Prostate gland (tissue), 2 donors: ENCODE data around the gene NDUFB5. TPM values are rescaled to one million over a fixed set of nuclear protein-coding genes. Genes with fewer than 3 reads are reported as not detected.

Experiments
- DNase-seq: peaks from one replicate; pipeline ENCODE4 v3.0.0-alpha.2; 2019; ENCODE audit warnings: low spot score
- H3K27ac ChIP-seq, 2 donors: fragments of 200-600 bp; sonication (generic); 2 replicates each; pipeline ENCODE4 v1.5.1; 2017 to 2019
- H3K27me3 ChIP-seq: fragments of 200-600 bp; sonication (generic); replicated peaks from 2 replicates; pipeline ENCODE4 v1.5.1; 2019; ENCODE audit not compliant: insufficient read depth
- H3K36me3 ChIP-seq, 2 donors: fragments of 200-600 bp; sonication (generic); 1 replicate in 1 of 2; 2 replicates in 1 of 2; pipeline versions ENCODE4 v1.5.1 to v1.8.1; 2017 to 2019
- H3K4me1 ChIP-seq: fragments of 200-600 bp; sonication (generic); replicated peaks from 2 replicates; pipeline ENCODE4 v1.5.1; 2019
- H3K4me3 ChIP-seq, 2 donors: fragments of 200-600 bp; sonication (generic); 2 replicates each; pipeline ENCODE4 v1.5.1; 2017 to 2019
- H3K9me3 ChIP-seq: fragments of 200-600 bp; sonication (generic); 2 replicates; pipeline ENCODE4 v1.5.1; 2017
- POLR2A ChIP-seq: fragments of 450-650 bp; IDR thresholded peaks from one replicate; pipeline ENCODE4 v1.6.1; 2016; ENCODE audit warnings: antibody characterized with exemption, mild to moderate bottlenecking
- POLR2AphosphoS5 ChIP-seq: sonication (generic); formaldehyde crosslinking; IDR thresholded peaks from one replicate; pipeline ENCODE4 v1.6.1; 2017; ENCODE audit warnings: antibody characterized with exemption
- WGBS: methylation state at CpG from one replicate; pipeline ENCODE4 v1.1.5; 2018; 5-methylcytosine and 5-hydroxymethylcytosine counted together
- intact Hi-C: fragments of 100-400 bp; cut with DNase I; formaldehyde crosslinking; loops from one replicate; pipeline ENCODE4 v1.14.2; 2022
- small RNA-seq, 2 donors: library from RNA; depleted of rRNA; stranded (forward); fragments of <200 nt; gene quantifications; one replicate each; pipeline ENCODE3, GENCODE V24; 2016
- total RNA-seq, 2 donors: library from RNA; depleted of rRNA; stranded (reverse); fragments of >200 nt; gene quantifications; one replicate each; pipeline ENCODE4 v1.1.0, GENCODE V29; 2016
- TF ChIP-seq, protein P1 (sequence below), 4 experiments: fragments of 200-600 bp in 2 of 4; fragments of 450-650 bp in 2 of 4; sonication (generic) in 2 of 4; IDR thresholded peaks; 1 replicate in 3 of 4; 2 replicates in 1 of 4; pipeline ENCODE4 v1.5.1; 2016 to 2019; ENCODE audit warnings: antibody characterized with exemption in 4 of 4, mild to moderate bottlenecking in 2 of 4, moderate library complexity in 2 of 4

NDUFB5 gene
- total RNA-seq, 2 donors from 2014 or later, result 75.9 to 122 TPM

DNA sequence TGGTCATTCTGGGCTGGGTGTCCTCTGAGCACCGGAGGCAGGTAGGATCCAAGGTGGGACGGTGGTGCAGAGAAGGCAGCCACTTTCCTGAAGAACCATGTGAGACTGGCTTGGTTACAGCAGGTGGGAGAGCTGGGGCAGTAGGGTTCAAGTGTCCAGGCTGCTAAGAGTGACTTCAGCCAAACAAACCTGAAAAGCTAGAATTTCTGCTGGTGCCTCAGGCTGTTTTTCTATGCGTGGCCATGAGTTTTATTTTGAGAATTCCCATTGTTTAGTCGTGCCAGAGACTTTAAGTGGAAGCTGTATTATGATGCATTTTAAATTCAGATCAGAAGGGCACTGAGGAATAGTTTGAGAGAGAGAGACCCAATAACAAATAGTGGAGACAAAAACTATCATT lies 68.3 kb downstream of the NDUFB5 start:
- DNase-seq, result no peak
- Histone ChIP-seq H3K36me3 (no peaks in the 10 kb centered on the region), H3K27ac (no peak overlapping the region), H3K4me3 (no peak overlapping the region), H3K9me3 (no peaks in the 10 kb centered on the region), H3K27me3 (no peaks in the 10 kb centered on the region), H3K4me1 (no peaks in the 10 kb centered on the region)
- intact Hi-C loops, result no loop called here
- TF ChIP-seq, protein P1, sequence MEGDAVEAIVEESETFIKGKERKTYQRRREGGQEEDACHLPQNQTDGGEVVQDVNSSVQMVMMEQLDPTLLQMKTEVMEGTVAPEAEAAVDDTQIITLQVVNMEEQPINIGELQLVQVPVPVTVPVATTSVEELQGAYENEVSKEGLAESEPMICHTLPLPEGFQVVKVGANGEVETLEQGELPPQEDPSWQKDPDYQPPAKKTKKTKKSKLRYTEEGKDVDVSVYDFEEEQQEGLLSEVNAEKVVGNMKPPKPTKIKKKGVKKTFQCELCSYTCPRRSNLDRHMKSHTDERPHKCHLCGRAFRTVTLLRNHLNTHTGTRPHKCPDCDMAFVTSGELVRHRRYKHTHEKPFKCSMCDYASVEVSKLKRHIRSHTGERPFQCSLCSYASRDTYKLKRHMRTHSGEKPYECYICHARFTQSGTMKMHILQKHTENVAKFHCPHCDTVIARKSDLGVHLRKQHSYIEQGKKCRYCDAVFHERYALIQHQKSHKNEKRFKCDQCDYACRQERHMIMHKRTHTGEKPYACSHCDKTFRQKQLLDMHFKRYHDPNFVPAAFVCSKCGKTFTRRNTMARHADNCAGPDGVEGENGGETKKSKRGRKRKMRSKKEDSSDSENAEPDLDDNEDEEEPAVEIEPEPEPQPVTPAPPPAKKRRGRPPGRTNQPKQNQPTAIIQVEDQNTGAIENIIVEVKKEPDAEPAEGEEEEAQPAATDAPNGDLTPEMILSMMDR (IDR thresholded peaks at IDR 0.05), result no peak
- TF ChIP-seq POLR2AphosphoS5, result no peak
- no peak for TF ChIP-seq POLR2A
- WGBS, result 58% methylated on average over 4 of the region's 4 CpGs

DNA sequence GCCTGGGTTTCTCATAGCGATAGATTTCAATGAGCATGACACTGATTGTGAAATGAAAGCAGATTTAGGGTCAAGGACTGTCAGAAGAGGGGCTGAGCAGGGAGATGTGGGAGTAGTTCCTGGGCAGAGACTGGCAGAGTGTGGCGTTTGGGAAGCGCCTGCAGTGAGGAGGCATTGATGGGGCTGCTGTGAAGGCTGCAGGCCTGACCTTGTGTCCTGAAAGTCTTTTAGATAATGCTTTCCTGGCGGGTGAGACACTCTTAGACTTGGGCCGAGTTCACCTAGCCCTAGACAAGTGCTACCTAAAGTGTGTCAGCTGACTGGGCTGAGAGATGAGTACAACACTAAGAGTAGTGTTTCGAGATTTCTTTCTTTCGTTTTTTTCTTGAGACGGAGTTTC lies 68.9 kb downstream of the NDUFB5 start:
- H3K27ac ChIP-seq, result no peak overlapping the region
- H3K4me1 ChIP-seq, result no peaks in the 10 kb centered on the region
- TF ChIP-seq, protein P1 (IDR thresholded peaks at IDR 0.05), result no peak
- TF ChIP-seq POLR2AphosphoS5 (no peak), POLR2A (no peak)
- intact Hi-C loops, result no loop called here
- H3K36me3 ChIP-seq, result no peaks in the 10 kb centered on the region
- DNase-seq, result no peak
- 94% methylated on average over 8 of the region's 8 CpGs for WGBS
- H3K27me3 ChIP-seq, result no peaks in the 10 kb centered on the region
- no peak overlapping the region for H3K4me3 ChIP-seq
- H3K9me3 ChIP-seq, result no peaks in the 10 kb centered on the region

DNA sequence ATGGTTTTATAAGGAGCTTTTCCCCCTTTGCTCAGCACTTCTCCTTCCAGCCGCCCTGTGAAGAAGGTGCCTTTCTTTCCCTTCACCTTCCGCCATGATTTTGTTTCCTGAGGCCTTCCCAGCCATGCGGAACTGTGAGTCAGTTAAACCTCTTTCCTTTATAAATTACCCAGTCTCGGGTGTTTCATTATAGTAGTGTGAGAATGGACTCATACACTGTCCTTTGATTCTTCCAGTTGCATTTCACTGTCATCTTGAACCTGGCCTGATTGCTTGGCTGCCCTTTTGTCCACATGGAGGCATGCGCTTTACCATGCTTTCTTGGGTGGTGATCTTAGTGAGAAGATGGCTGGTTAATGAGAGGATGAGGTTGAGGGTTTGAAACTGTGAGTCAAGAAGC lies 71.5 kb downstream of the NDUFB5 start:
- H3K4me3 ChIP-seq, result no peak overlapping the region
- H3K9me3 ChIP-seq, result no peaks in the 10 kb centered on the region
- TF ChIP-seq POLR2A (no peak), POLR2AphosphoS5 (no peak)
- TF ChIP-seq, protein P1 (IDR thresholded peaks at IDR 0.05), result no peak
- no peaks in the 10 kb centered on the region for H3K36me3 ChIP-seq
- no peaks in the 10 kb centered on the region for H3K27me3 ChIP-seq
- DNase-seq, result no peak
- H3K27ac ChIP-seq, result no peak overlapping the region
- 92% methylated on average over 5 of the region's 5 CpGs for WGBS
- intact Hi-C loops, result no loop called here
- no peaks in the 10 kb centered on the region for H3K4me1 ChIP-seq

Small RNA genes within 50 kb of the gene (small RNA-seq; reads per million reads assigned to genes)
- gene AC090425.1 (0 reads per million in 2 donors), gene RF01210 (0 reads per million in 2 donors)

Other genes starting within 250 kb of the NDUFB5 start
- 10 to 100 TPM in 1 of 2 donors, 1 to 10 TPM in 1; 6.3 to 11.9 TPM for gene GNB4, start 153.3 kb upstream of the NDUFB5 start, total RNA-seq
- gene ACTL6A, start 41.9 kb upstream of the NDUFB5 start, total RNA-seq, result 10 to 100 TPM; 35.6 to 73.6 TPM
- 10 to 100 TPM; 19.8 to 40.2 TPM for gene MRPL47, start 156 bp upstream of the NDUFB5 start, total RNA-seq
- gene USP13, start 48.2 kb downstream of the NDUFB5 start, total RNA-seq, result 10 to 100 TPM; 11.7 to 52.6 TPM